HG02588 (cell line): ENCODE results near the gene RPS6KA5.
"Not testable (repeated sequence)": the region's sequence is repeated elsewhere in the genome, so short reads cannot be mapped to it uniquely, and the experiment has no call there.

Experiments used
- ATAC-seq: cut with Tn5 transposase; IDR thresholded peaks from one replicate; pipeline ENCODE4 v1.9.1; 2021; ENCODE audit warnings: mild to moderate bottlenecking, moderate library complexity; ENCODE audit not compliant: unreplicated experiment

Gene RPS6KA5

GRCh38 chr14:90883197-90883596 is 177.2 kb downstream of the RPS6KA5 start:
- ATAC-seq: no peak

- no peak for ATAC-seq
Observed at GRCh38 chr14:90880282-90880681, 180.2 kb downstream of the RPS6KA5 start.

GRCh38 chr14:90874599-90874998 is 185.8 kb downstream of the RPS6KA5 start:
- ATAC-seq: no peak

GRCh38 chr14:90871605-90872233 is 188.7 kb downstream of the RPS6KA5 start:
- ATAC-seq: no peak

GRCh38 chr14:90870950-90871604 is 189.4 kb downstream of the RPS6KA5 start:
- ATAC-seq: no peak

- no peak for ATAC-seq
Observed at GRCh38 chr14:90867501-90867900, 192.9 kb downstream of the RPS6KA5 start.

GRCh38 chr14:90866833-90867232 is 193.6 kb downstream of the RPS6KA5 start:
- ATAC-seq: no peak

- ATAC-seq: no peak
Observed at GRCh38 chr14:90864741-90865140, 195.7 kb downstream of the RPS6KA5 start.

- no peak for ATAC-seq
Observed at GRCh38 chr14:90858511-90858910, 201.9 kb downstream of the RPS6KA5 start.

GRCh38 chr14:90857866-90858265 is 202.6 kb downstream of the RPS6KA5 start:
- ATAC-seq: no peak

GRCh38 chr14:90856115-90856514 is 204.3 kb downstream of the RPS6KA5 start:
- ATAC-seq: not testable (repeated sequence)

- ATAC-seq: no peak
Observed at GRCh38 chr14:90853116-90853515, 207.3 kb downstream of the RPS6KA5 start.

GRCh38 chr14:90851327-90852036 is 209.0 kb downstream of the RPS6KA5 start:
- no peak for ATAC-seq

GRCh38 chr14:90850487-90850886 is 210.0 kb downstream of the RPS6KA5 start:
- no peak for ATAC-seq

- ATAC-seq: no peak
Observed at GRCh38 chr14:90849787-90850444, 210.5 kb downstream of the RPS6KA5 start.

- ATAC-seq: no peak
Observed at GRCh38 chr14:90848944-90849731, 211.3 kb downstream of the RPS6KA5 start.

GRCh38 chr14:90846511-90846910 is 213.9 kb downstream of the RPS6KA5 start:
- ATAC-seq: no peak

- no peak for ATAC-seq
Observed at GRCh38 chr14:90844321-90844720, 216.1 kb downstream of the RPS6KA5 start.

GRCh38 chr14:90842726-90843125 is 217.7 kb downstream of the RPS6KA5 start:
- ATAC-seq: no peak

- ATAC-seq: not testable (repeated sequence)
Observed at GRCh38 chr14:90840667-90841066, 219.8 kb downstream of the RPS6KA5 start.

- ATAC-seq: no peak
Observed at GRCh38 chr14:90839889-90840266, 220.6 kb downstream of the RPS6KA5 start.
